OCI-LY7 (cell line): Measurements from ENCODE around the gene OXA1L. TPM values are rescaled to one million over a fixed set of nuclear protein-coding genes. Genes with fewer than 3 reads are reported as not detected.
"Not testable (repeated sequence)": the region's sequence is repeated elsewhere in the genome, so short reads cannot be mapped to it uniquely, and the experiment has no call there.

Source experiments
- BruUV-seq: library from RNA; stranded (reverse); fragments of 400-500 nt; replicated peaks from 2 replicates; lab custom pipeline; 2021; lab: Mats Ljungman, UMichigan
- CTCF ChIA-PET: fragments of 300-600 bp; sonication (Branson Sonifier 250); formaldehyde crosslinking; loops from one replicate; lab custom pipeline; 2022; ENCODE audit warnings: antibody characterized with exemption; ENCODE audit not compliant: unreplicated experiment; lab: Charles Lee
- POLR2A ChIA-PET: fragments of 300-600 bp; sonication (Branson Sonifier 250); formaldehyde crosslinking; loops from one replicate; lab custom pipeline; 2022; ENCODE audit warnings: antibody characterized with exemption; lab: Charles Lee
- DNase-seq: peaks from one replicate; pipeline ENCODE4 v3.0.0-alpha.2; 2015; ENCODE audit warnings: low spot score
- H2AFZ ChIP-seq: fragments of 200-600 bp; sonication (generic), shearing (Covaris generic); 2 replicates; pipeline ENCODE4 v1.6.1; 2014; ENCODE audit warnings: mild to moderate bottlenecking, antibody characterized with exemption, low read length, moderate library complexity
- H3K27ac ChIP-seq: fragments of 200-600 bp; sonication (generic); 2 replicates; pipeline ENCODE4 v1.5.1; 2014; ENCODE audit warnings: mixed run types, low read depth, mild to moderate bottlenecking, moderate library complexity, low read length, inconsistent platforms; ENCODE audit not compliant: poor library complexity, severe bottlenecking
- H3K36me3 ChIP-seq: fragments of 200-600 bp; sonication (generic); 2 replicates; pipeline ENCODE4 v1.6.1; 2014; ENCODE audit warnings: mild to moderate bottlenecking, antibody characterized with exemption, low read length, moderate library complexity, mixed read lengths; ENCODE audit not compliant: insufficient read depth
- H3K4me1 ChIP-seq: fragments of 200-600 bp; sonication (generic); 2 replicates; pipeline ENCODE4 v1.5.1; 2014; ENCODE audit warnings: mild to moderate bottlenecking, low read length; ENCODE audit not compliant: insufficient read depth, poor library complexity, severe bottlenecking
- H3K4me2 ChIP-seq: fragments of 200-600 bp; sonication (generic); 2 replicates; pipeline ENCODE4 v1.6.1; 2014; ENCODE audit warnings: mild to moderate bottlenecking, low read length
- H3K4me3 ChIP-seq: fragments of 200-600 bp; sonication (generic); 2 replicates; pipeline ENCODE4 v1.5.1; 2014; ENCODE audit warnings: mild to moderate bottlenecking, low read depth, low read length; ENCODE audit not compliant: poor library complexity, severe bottlenecking
- H3K79me2 ChIP-seq: fragments of 200-600 bp; sonication (generic); 2 replicates; pipeline ENCODE4 v1.6.1; 2016; ENCODE audit warnings: low read depth, mild to moderate bottlenecking, low read length, moderate library complexity, mixed read lengths; ENCODE audit not compliant: insufficient read depth
- H3K9me2 ChIP-seq: fragments of 200-600 bp; sonication (generic); 2 replicates; pipeline ENCODE4 v1.6.1; 2016; ENCODE audit warnings: mild to moderate bottlenecking, low read length, mixed read lengths; ENCODE audit not compliant: insufficient read depth
- H3K9me3 ChIP-seq: fragments of 200-600 bp; sonication (generic); 2 replicates; pipeline ENCODE4 v1.6.1; 2014; ENCODE audit warnings: mild to moderate bottlenecking, mixed run types, low read length, mixed read lengths
- H4K20me1 ChIP-seq: fragments of 200-600 bp; sonication (generic); 2 replicates; pipeline ENCODE4 v1.6.1; 2014; ENCODE audit warnings: mild to moderate bottlenecking, antibody characterized with exemption, low read length, moderate library complexity, mixed read lengths; ENCODE audit not compliant: insufficient read depth
- EZH2phosphoT487 ChIP-seq: fragments of 200-600 bp; sonication (generic); IDR thresholded peaks from 2 replicates; pipeline ENCODE4 v1.6.1; 2018; ENCODE audit warnings: low read depth, borderline replicate concordance, mild to moderate bottlenecking, mixed run types, antibody characterized with exemption, low read length, moderate library complexity, mixed read lengths
- intact Hi-C: fragments of 100-400 bp; cut with micrococcal nuclease; formaldehyde crosslinking; loops from one replicate; pipeline ENCODE4 v1.10.0; 2022; ENCODE audit not compliant: unreplicated experiment
- total RNA-seq, 2 experiments: library from RNA; depleted of rRNA in 1 of 2; stranded (reverse); fragments of >200 nt in 1 of 2; shearing (Covaris generic) in 1 of 2; gene quantifications; 2 replicates each; pipeline ENCODE4 v1.2.3, GENCODE V29; 2014 to 2022
- TF ChIP-seq, protein P1 (sequence below): fragments of 200-600 bp; sonication (generic); conservative IDR thresholded peaks from 2 replicates; pipeline ENCODE4 v1.5.1; 2014; ENCODE audit warnings: mild to moderate bottlenecking, antibody characterized with exemption, low read length, moderate library complexity, mixed read lengths

Gene OXA1L
- total RNA-seq, 2 experiments from 2014 or later = 141 to 153 TPM

DNA sequence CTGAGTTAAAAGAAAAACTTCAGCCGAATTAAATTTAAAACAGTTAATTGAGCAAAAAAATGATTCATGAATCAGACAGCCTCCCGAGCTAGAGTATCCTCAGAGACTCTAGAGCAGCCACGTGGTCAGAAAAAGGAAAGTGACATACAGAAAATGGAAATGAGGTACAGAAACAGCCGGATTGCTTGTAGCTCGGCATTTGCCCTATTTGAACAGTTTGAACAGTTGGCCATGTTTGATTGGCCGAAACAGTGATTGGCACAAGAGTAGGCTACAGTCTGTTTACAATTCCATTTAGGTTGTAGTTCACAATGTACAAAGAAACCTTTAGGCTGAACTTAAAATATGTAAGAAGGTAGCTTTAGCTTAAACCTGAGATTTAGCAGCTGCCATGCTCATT is 12.9 kb upstream of the OXA1L start:
- Histone ChIP-seq H3K27ac (peak overlapping the region; percentile 6), H3K9me3 (no peaks in the 10 kb centered on the region), H3K4me1 (peaks cover 26% of the 10 kb centered on the region), H3K79me2 (no peaks in the 10 kb centered on the region), H3K9me2 (no peaks in the 10 kb centered on the region), H2AFZ (peak overlapping the region; percentile 94), H3K4me3 (no peak overlapping the region), H3K4me2 (peak overlapping the region; percentile 42), H3K36me3 (no peaks in the 10 kb centered on the region), H4K20me1 (no peaks in the 10 kb centered on the region)
- intact Hi-C loops = no loop called here
- BruUV-seq = no TSS peak
- CTCF ChIA-PET = no interaction called here
- peak; percentile 66 for DNase-seq
- POLR2A ChIA-PET = interaction anchor here (0.9 to 4.0 kb wide), 3 partner anchors 12 to 107 kb away, joined by 3 to 31 read pairs (median 3); partner anchors contain the start of gene OXA1L
- no peak for TF ChIP-seq EZH2phosphoT487
- TF ChIP-seq, protein P1, sequence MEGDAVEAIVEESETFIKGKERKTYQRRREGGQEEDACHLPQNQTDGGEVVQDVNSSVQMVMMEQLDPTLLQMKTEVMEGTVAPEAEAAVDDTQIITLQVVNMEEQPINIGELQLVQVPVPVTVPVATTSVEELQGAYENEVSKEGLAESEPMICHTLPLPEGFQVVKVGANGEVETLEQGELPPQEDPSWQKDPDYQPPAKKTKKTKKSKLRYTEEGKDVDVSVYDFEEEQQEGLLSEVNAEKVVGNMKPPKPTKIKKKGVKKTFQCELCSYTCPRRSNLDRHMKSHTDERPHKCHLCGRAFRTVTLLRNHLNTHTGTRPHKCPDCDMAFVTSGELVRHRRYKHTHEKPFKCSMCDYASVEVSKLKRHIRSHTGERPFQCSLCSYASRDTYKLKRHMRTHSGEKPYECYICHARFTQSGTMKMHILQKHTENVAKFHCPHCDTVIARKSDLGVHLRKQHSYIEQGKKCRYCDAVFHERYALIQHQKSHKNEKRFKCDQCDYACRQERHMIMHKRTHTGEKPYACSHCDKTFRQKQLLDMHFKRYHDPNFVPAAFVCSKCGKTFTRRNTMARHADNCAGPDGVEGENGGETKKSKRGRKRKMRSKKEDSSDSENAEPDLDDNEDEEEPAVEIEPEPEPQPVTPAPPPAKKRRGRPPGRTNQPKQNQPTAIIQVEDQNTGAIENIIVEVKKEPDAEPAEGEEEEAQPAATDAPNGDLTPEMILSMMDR = no peak

DNA sequence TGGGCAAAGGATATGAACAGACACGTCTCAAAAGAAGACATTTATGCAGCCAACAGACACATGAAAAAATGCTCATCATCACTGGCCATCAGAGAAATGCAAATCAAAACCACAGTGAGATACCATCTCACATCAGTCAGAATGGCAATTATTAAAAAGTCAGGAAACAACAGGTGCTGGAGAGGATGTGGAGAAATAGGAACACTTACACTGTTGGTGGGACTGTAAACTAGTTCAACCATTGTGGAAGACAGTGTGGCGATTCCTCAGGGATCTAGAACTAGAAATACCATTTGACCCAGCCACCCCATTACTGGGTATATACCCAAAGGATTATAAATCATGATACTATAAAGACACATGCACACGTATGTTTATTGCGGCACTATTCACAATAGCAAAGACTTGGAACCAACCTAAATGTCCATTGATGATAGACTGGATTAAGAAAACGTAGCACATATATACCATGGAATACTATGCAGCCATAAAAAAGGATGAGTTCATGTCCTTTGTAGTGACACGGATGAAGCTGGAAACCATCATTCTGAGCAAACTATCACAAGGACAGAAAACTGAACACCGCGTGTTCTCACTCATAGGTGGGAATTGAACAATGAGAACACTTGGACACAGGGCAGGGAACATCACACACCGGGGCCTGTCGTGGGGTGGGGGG is 8.4 kb upstream of the OXA1L start:
- H2AFZ ChIP-seq, DNase-seq, H4K20me1 ChIP-seq, BruUV-seq, H3K4me2 ChIP-seq, CTCF ChIA-PET, H3K79me2 ChIP-seq, intact Hi-C loops, H3K9me2 ChIP-seq, H3K9me3 ChIP-seq, H3K27ac ChIP-seq, H3K4me3 ChIP-seq, H3K36me3 ChIP-seq: not testable (repeated sequence)
- POLR2A ChIA-PET = interaction anchor here (0.7 kb wide), 1 partner anchor 8 kb away, joined by 3 read pairs; the partner anchor contains the start of gene OXA1L
- H3K4me1 ChIP-seq = peaks cover 11% of the 10 kb centered on the region

DNA sequence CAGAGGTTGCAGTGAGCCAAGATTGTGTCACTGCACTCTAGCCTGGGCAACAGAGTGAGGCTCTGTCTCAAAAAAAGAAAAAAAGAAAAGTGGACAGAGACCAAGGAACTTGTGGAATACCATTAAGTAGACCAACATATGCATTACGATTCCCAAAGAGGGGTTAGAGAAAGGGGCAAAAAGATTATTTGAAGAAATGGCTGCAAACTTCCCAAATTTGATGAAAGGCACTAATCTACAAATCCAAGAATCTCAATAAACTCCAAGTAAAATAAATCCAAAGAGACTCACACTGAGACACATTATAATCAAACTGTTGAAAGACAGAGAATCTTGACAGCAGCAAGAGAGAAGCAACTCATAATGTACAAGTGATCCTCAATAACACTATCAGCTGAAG is 4.8 kb upstream of the OXA1L start:
- Histone ChIP-seq H3K4me3 (no peak overlapping the region), H4K20me1 (no peaks in the 10 kb centered on the region), H3K9me2 (no peaks in the 10 kb centered on the region), H3K79me2 (peaks cover 7% of the 10 kb centered on the region; the same call in 1 of the 2 replicates), H3K9me3 (0 out of 2 replicates have a peak, but pooled peaks cover 6% of the 10 kb centered on the region), H2AFZ (no peak overlapping the region), H3K4me1 (peaks cover 10% of the 10 kb centered on the region), H3K27ac (no peak overlapping the region), H3K4me2 (no peak overlapping the region), H3K36me3 (no peaks in the 10 kb centered on the region; the same call in 1 of the 2 replicates)
- DNase-seq = no peak
- TF ChIP-seq EZH2phosphoT487 = no peak
- TF ChIP-seq, protein P1 = no peak
- ChIA-PET POLR2A (interaction anchor here (0.9 to 1.9 kb wide), 2 partner anchors 13 to 30 kb away, joined by 3 to 10 read pairs; no protein-coding TSS in a partner anchor), CTCF (no interaction called here)
- intact Hi-C loops = no loop called here
- BruUV-seq = no TSS peak
